ENCODE results near the gene ATXN7L1. TPM values are rescaled to one million over a fixed set of nuclear protein-coding genes. Genes with fewer than 3 reads are reported as not detected.

The ATXN7L1 gene
- polyA plus RNA-seq, 1 of the 3 experiments (the other 2 are of a cell fraction) = 6.0 TPM

DNA sequence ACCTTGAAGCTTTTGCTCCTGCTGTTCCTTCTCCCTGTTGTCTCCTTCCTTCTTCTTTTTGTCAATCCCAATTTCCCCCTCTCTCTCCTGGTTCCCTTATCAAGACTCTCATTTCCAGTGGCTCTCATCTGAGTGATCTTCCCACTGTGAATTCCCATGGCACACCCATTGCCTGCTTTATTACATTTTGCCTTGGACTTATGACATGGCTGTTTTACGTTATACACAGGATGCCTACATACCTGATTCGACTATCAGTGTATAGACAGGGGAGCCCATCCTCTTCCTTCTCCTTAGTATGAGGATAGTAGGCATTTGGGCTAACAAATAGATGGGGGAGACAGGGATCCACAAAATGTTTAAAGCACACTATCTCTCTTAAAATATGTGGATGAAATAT is 255.2 kb downstream of the ATXN7L1 start:
- Histone ChIP-seq H3K9me2 (no peaks in the 10 kb centered on the region), H3K4me1 (ENCODE audit: control insufficient read depth in 1 of 2, insufficient read depth in 2 of 2, low read depth in 1 of 2, low read length in 1 of 2) (peaks cover 0 to 18% of the 10 kb centered on the region in 2 experiments; a peak in 1 of 4 replicates), H4K20me1 (ENCODE audit: insufficient read depth) (no peaks in the 10 kb centered on the region), H3F3A (replicated peaks; ENCODE audit: insufficient read depth) (no peaks in the 10 kb centered on the region), H3K36me3 (replicated peaks in 1 of 2; ENCODE audit: control insufficient read depth in 1 of 2, insufficient read depth in 2 of 2, low read length in 1 of 2) (peaks cover 14 to 15% of the 10 kb centered on the region in 2 experiments), H3K4me2 (no peak overlapping the region), H2AFZ (ENCODE audit: low read depth) (no peak overlapping the region), H3K79me2 (ENCODE audit: insufficient read depth) (no peaks in the 10 kb centered on the region), H3K9me3 (no peaks in the 10 kb centered on the region), H3K4me3 (ENCODE audit: low read depth in 2 of 2, low read length in 1 of 2) (no peak overlapping the region), H3K27me3 (ENCODE audit: insufficient read depth) (no peaks in the 10 kb centered on the region), H3K27ac (ENCODE audit: low read depth in 2 of 2, low read length in 1 of 2) (no peak overlapping the region; a peak in 1 of 4 replicates), H3K9ac (no peak overlapping the region)
- CTCF ChIA-PET = interaction anchor here (1.5 to 2.0 kb wide), 2 partner anchors 31 to 546 kb away, joined by 3 to 7 read pairs; no protein-coding TSS in a partner anchor
- whole genome bisulfite sequencing (ENCODE audit: low lambda C conversion rate) = 44% methylated on average over 2 of the region's 2 CpGs
- POLR2A ChIA-PET = no interaction called here
- TF ChIP-seq GABPA (IDR thresholded peaks at IDR 0.05; ENCODE audit: low read depth) (no peak), POLR2AphosphoS5 (IDR thresholded peaks at IDR 0.05; ENCODE audit: low read depth, low read length) (no peak), FOXM1 (IDR thresholded peaks at IDR 0.05; ENCODE audit: low read depth) (no peak), CHD2 (IDR thresholded peaks at IDR 0.05; ENCODE audit: low read length, partially characterized antibody) (no peak), YY1 (IDR thresholded peaks at IDR 0.05; ENCODE audit: low read depth) (no peak), FOSL2 (IDR thresholded peaks at IDR 0.05; ENCODE audit: borderline replicate concordance, low read depth) (no peak), SMC3 (IDR thresholded peaks at IDR 0.05; ENCODE audit: low read depth, low read length) (no peak), ELF1 (IDR thresholded peaks at IDR 0.05) (no peak), RAD21 (IDR thresholded peaks at IDR 0.05; ENCODE audit: low read length) (no peak), EZH2phosphoT487 (IDR thresholded peaks at IDR 0.05; ENCODE audit: borderline replicate concordance, low read depth) (no peak), NRF1 (IDR thresholded peaks at IDR 0.05; ENCODE audit: low read depth, low read length) (no peak), NFIC (IDR thresholded peaks at IDR 0.05; ENCODE audit: borderline replicate concordance) (no peak)
- TF ChIP-seq, protein P1, sequence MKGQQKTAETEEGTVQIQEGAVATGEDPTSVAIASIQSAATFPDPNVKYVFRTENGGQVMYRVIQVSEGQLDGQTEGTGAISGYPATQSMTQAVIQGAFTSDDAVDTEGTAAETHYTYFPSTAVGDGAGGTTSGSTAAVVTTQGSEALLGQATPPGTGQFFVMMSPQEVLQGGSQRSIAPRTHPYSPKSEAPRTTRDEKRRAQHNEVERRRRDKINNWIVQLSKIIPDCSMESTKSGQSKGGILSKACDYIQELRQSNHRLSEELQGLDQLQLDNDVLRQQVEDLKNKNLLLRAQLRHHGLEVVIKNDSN (IDR thresholded peaks at IDR 0.05; ENCODE audit: borderline replicate concordance, low read depth) = no peak
- TF ChIP-seq, protein P2, sequence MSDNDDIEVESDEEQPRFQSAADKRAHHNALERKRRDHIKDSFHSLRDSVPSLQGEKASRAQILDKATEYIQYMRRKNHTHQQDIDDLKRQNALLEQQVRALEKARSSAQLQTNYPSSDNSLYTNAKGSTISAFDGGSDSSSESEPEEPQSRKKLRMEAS (IDR thresholded peaks at IDR 0.05; ENCODE audit: low read depth) = no peak
- TF ChIP-seq, protein P3, sequence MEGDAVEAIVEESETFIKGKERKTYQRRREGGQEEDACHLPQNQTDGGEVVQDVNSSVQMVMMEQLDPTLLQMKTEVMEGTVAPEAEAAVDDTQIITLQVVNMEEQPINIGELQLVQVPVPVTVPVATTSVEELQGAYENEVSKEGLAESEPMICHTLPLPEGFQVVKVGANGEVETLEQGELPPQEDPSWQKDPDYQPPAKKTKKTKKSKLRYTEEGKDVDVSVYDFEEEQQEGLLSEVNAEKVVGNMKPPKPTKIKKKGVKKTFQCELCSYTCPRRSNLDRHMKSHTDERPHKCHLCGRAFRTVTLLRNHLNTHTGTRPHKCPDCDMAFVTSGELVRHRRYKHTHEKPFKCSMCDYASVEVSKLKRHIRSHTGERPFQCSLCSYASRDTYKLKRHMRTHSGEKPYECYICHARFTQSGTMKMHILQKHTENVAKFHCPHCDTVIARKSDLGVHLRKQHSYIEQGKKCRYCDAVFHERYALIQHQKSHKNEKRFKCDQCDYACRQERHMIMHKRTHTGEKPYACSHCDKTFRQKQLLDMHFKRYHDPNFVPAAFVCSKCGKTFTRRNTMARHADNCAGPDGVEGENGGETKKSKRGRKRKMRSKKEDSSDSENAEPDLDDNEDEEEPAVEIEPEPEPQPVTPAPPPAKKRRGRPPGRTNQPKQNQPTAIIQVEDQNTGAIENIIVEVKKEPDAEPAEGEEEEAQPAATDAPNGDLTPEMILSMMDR (IDR thresholded peaks at IDR 0.05) = no peak
- TF ChIP-seq, protein P4, sequence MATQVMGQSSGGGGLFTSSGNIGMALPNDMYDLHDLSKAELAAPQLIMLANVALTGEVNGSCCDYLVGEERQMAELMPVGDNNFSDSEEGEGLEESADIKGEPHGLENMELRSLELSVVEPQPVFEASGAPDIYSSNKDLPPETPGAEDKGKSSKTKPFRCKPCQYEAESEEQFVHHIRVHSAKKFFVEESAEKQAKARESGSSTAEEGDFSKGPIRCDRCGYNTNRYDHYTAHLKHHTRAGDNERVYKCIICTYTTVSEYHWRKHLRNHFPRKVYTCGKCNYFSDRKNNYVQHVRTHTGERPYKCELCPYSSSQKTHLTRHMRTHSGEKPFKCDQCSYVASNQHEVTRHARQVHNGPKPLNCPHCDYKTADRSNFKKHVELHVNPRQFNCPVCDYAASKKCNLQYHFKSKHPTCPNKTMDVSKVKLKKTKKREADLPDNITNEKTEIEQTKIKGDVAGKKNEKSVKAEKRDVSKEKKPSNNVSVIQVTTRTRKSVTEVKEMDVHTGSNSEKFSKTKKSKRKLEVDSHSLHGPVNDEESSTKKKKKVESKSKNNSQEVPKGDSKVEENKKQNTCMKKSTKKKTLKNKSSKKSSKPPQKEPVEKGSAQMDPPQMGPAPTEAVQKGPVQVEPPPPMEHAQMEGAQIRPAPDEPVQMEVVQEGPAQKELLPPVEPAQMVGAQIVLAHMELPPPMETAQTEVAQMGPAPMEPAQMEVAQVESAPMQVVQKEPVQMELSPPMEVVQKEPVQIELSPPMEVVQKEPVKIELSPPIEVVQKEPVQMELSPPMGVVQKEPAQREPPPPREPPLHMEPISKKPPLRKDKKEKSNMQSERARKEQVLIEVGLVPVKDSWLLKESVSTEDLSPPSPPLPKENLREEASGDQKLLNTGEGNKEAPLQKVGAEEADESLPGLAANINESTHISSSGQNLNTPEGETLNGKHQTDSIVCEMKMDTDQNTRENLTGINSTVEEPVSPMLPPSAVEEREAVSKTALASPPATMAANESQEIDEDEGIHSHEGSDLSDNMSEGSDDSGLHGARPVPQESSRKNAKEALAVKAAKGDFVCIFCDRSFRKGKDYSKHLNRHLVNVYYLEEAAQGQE (IDR thresholded peaks at IDR 0.05; ENCODE audit: low read depth, low read length) = no peak
- TF ChIP-seq, protein P5, sequence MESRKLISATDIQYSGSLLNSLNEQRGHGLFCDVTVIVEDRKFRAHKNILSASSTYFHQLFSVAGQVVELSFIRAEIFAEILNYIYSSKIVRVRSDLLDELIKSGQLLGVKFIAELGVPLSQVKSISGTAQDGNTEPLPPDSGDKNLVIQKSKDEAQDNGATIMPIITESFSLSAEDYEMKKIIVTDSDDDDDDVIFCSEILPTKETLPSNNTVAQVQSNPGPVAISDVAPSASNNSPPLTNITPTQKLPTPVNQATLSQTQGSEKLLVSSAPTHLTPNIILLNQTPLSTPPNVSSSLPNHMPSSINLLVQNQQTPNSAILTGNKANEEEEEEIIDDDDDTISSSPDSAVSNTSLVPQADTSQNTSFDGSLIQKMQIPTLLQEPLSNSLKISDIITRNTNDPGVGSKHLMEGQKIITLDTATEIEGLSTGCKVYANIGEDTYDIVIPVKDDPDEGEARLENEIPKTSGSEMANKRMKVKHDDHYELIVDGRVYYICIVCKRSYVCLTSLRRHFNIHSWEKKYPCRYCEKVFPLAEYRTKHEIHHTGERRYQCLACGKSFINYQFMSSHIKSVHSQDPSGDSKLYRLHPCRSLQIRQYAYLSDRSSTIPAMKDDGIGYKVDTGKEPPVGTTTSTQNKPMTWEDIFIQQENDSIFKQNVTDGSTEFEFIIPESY (IDR thresholded peaks at IDR 0.05; ENCODE audit: borderline replicate concordance, low read depth) = no peak
- DNase-seq = no peak

Data from SK-N-SH (cell line).